ENCODE data around the gene PREP. TPM values are rescaled to one million over a fixed set of nuclear protein-coding genes. Genes with fewer than 3 reads are reported as not detected.
"Not testable (repeated sequence)": the region's sequence is repeated elsewhere in the genome, so short reads cannot be mapped to it uniquely, and the experiment has no call there.

PREP gene
- total RNA-seq, 1 donor = 18.1 TPM

- H3K4me3 ChIP-seq (ENCODE audit: low read depth, low read length) = no peak overlapping the region
- DNase-seq (ENCODE audit: low read depth) = peak; percentile 74
- peak; percentile 64 for TF ChIP-seq CTCF (IDR thresholded peaks at IDR 0.05; ENCODE audit: insufficient read depth, low read length)
Observed at GRCh38 chr6:105424175-105424783, 21.4 kb upstream of the PREP start.

- H3K4me3 ChIP-seq (ENCODE audit: low read depth, low read length); DNase-seq (ENCODE audit: low read depth): not testable (repeated sequence)
Observed at GRCh38 chr6:105416971-105417370, 14.1 kb upstream of the PREP start.

GRCh38 chr6:105409734-105410133 is 6.9 kb upstream of the PREP start:
- no peak for TF ChIP-seq CTCF (IDR thresholded peaks at IDR 0.05; ENCODE audit: insufficient read depth, low read length)
- DNase-seq (ENCODE audit: low read depth) = no peak
- H3K4me3 ChIP-seq (ENCODE audit: low read depth, low read length) = no peak overlapping the region

- peak overlapping the region; percentile 95 for H3K4me3 ChIP-seq (ENCODE audit: low read depth, low read length)
- TF ChIP-seq CTCF (IDR thresholded peaks at IDR 0.05; ENCODE audit: insufficient read depth, low read length) = peak; percentile 4
- DNase-seq (ENCODE audit: low read depth) = peak; percentile 55
Observed at GRCh38 chr6:105402090-105402938, 568 bp downstream of the PREP start.

- no peak for TF ChIP-seq CTCF (IDR thresholded peaks at IDR 0.05; ENCODE audit: insufficient read depth, low read length)
- DNase-seq (ENCODE audit: low read depth) = no peak
- H3K4me3 ChIP-seq (ENCODE audit: low read depth, low read length) = peak overlapping the region; percentile 95
Observed at GRCh38 chr6:105401247-105402089, 1.4 kb downstream of the PREP start.

GRCh38 chr6:105400501-105400900 is 2.4 kb downstream of the PREP start:
- TF ChIP-seq CTCF (IDR thresholded peaks at IDR 0.05; ENCODE audit: insufficient read depth, low read length) = no peak
- DNase-seq (ENCODE audit: low read depth) = peak; percentile 33
- no peak overlapping the region for H3K4me3 ChIP-seq (ENCODE audit: low read depth, low read length)

- TF ChIP-seq CTCF (IDR thresholded peaks at IDR 0.05; ENCODE audit: insufficient read depth, low read length) = no peak
- no peak for DNase-seq (ENCODE audit: low read depth)
- H3K4me3 ChIP-seq (ENCODE audit: low read depth, low read length) = no peak overlapping the region
Observed at GRCh38 chr6:105398859-105399258, 4.0 kb downstream of the PREP start.

Measured in fibroblast of the aortic adventitia (primary cell).